Lower leg skin (tissue), 3 donors: ENCODE measurements around the gene SRSF2.

ENCODE experiments used
- POLR2A ChIP-seq, 2 donors: fragments of 450-650 bp; IDR thresholded peaks; one replicate each; pipeline ENCODE4 v1.6.1; 2016 to 2017; ENCODE audit warnings: antibody characterized with exemption in 2 of 2, mild to moderate bottlenecking in 1 of 2, moderate library complexity in 1 of 2
- TF ChIP-seq, protein P1 (sequence below), 3 donors: fragments of 450-650 bp; IDR thresholded peaks; one replicate each; pipeline ENCODE4 v1.5.1; 2016; ENCODE audit warnings: antibody characterized with exemption in 3 of 3, mild to moderate bottlenecking in 3 of 3, moderate library complexity in 2 of 3

DNA sequence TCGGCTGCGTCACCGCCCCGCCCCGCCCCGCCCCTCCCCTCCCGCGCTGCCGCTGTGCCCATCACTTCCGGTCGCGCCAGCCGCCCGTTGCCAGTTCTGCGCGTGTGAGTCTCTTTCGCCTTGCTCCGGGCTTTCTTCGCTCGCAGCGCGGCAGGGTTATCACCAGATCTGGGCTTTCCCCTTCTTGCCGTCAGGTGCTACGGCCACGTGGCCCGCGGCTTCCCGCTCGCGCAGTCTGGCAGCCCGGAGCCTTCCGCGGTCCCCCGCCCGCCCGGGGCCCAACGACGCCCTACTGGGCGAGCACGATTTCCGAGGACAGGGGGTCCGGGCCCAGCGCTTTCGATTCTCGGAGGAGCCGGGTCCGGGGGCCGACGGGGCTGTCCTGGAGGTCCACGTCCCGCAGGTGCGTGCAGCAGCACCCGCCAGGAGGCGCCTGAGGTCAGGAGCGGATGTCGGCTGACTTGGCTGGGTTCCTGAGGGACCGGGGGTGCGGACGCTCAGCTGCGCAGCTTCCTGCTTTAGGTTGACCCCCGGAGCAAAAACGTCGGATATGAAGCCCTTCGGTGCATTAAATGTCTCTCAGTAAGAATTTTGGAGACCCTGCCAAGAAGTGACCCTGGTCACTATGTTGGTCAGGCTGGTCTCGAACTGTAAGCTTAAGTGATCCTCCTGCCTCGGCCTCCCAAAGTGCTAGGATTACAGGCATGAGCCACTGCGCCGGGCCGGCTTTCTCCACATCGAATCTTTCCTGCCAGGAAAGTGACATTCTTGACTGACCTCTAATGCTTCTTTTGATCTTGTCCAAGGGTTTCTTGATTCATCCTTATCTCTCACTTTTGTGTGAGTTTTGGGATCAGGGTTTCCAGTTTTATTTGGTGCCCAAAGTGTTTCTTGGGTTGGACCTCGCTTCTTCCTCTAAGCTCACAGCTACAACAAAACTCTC, 10.1 kb downstream of the SRSF2 start, which contains the start of gene METTL23:
- TF ChIP-seq, protein P1, sequence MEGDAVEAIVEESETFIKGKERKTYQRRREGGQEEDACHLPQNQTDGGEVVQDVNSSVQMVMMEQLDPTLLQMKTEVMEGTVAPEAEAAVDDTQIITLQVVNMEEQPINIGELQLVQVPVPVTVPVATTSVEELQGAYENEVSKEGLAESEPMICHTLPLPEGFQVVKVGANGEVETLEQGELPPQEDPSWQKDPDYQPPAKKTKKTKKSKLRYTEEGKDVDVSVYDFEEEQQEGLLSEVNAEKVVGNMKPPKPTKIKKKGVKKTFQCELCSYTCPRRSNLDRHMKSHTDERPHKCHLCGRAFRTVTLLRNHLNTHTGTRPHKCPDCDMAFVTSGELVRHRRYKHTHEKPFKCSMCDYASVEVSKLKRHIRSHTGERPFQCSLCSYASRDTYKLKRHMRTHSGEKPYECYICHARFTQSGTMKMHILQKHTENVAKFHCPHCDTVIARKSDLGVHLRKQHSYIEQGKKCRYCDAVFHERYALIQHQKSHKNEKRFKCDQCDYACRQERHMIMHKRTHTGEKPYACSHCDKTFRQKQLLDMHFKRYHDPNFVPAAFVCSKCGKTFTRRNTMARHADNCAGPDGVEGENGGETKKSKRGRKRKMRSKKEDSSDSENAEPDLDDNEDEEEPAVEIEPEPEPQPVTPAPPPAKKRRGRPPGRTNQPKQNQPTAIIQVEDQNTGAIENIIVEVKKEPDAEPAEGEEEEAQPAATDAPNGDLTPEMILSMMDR (IDR thresholded peaks at IDR 0.05), result peak in 1 of 3 donors; percentile 45
- peak in 1 of 2 donors; percentile 78 for TF ChIP-seq POLR2A (IDR thresholded peaks at IDR 0.05)
